ENCODE results near the gene LAGE3. TPM values are rescaled to one million over a fixed set of nuclear protein-coding genes. Genes with fewer than 3 reads are reported as not detected.
"Not testable (repeated sequence)": the region's sequence is repeated elsewhere in the genome, so short reads cannot be mapped to it uniquely, and the experiment has no call there.

The LAGE3 gene
- total and polyA plus RNA-seq, 3 donors from 2014 or later = 12.4 to 30.9 (median 29.1) TPM

GRCh38 chrX:154502098-154502497 is 23.0 kb upstream of the LAGE3 start:
- Histone ChIP-seq H3K4me1 (no peaks in the 10 kb centered on the region), H3K27ac (no peak overlapping the region), H3K4me3 (no peak overlapping the region), H3K27me3 (no peaks in the 10 kb centered on the region), H3K9me3 (no peaks in the 10 kb centered on the region), H3K36me3 (ENCODE audit: low read depth, missing control alignments) (no peaks in the 10 kb centered on the region)
- DNase-seq = no peak
- TF ChIP-seq CTCF (IDR thresholded peaks at IDR 0.05) = no peak
- no peak for TF ChIP-seq POLR2A (IDR thresholded peaks at IDR 0.05)
- 85 to 94% methylated on average over 8 of the region's 8 CpGs for WGBS, 2 donors
- intact Hi-C loops (cut with DNase I; ENCODE audit: low total_unique reads) = no loop called here

DNA sequence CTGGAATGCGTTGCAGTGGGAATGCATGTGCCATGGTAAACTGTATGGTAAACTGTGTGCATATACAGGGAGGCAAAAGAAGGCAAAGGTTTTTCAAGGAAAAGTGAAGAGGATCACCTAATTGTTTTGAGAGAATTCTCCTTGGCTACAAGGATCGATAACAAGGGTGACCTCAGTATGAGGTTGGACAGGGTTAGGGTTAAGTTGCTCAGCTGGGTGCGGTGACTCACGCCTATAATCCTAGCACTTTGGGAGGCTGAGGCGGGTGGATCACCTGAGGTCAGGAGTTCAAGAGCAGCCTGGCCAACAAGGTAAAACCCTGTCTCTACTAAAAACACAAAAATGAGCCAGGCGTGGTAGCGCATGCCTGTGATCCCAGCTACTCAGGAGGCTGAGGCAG is 22.3 kb upstream of the LAGE3 start:
- DNase-seq; intact Hi-C loops (cut with DNase I; ENCODE audit: low total_unique reads); H3K4me3 ChIP-seq; H3K27ac ChIP-seq; H3K36me3 ChIP-seq (ENCODE audit: low read depth, missing control alignments); H3K4me1 ChIP-seq; H3K9me3 ChIP-seq; H3K27me3 ChIP-seq: not testable (repeated sequence)
- WGBS, 2 donors = 91 to 92% methylated on average over 5 to 7 of the region's 7 CpGs

- H3K9me3 ChIP-seq; H3K36me3 ChIP-seq (ENCODE audit: low read depth, missing control alignments); DNase-seq; H3K4me1 ChIP-seq; H3K27ac ChIP-seq; H3K27me3 ChIP-seq; H3K4me3 ChIP-seq; intact Hi-C loops (cut with DNase I; ENCODE audit: low total_unique reads): not testable (repeated sequence)
- WGBS, 2 donors = 72 to 74% methylated on average over 4 of the region's 4 CpGs
Observed at GRCh38 chrX:154496591-154497137, 17.6 kb upstream of the LAGE3 start.

DNA sequence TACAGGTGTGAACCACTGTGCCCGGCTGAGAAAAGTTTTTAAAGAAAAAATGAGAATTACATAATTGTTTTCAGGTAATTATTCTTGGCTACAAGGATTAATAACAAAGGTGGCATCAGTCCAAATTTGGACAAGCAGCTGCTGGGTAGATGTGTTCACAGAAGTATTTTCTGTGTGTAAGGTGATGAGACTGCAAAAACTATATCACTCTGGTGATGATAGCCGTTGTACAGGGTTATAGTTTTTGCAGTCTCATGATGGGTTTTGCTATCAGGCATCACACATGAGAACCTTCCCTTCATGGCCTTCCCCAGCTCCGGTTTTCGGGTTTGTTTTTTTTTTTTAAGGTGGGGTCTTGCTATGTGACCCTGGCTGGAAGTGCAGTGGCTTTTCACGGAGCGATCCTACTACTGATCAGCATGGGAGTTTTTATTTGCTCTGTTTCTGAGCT is 16.4 kb upstream of the LAGE3 start:
- H3K27ac ChIP-seq = no peak overlapping the region
- intact Hi-C loops (cut with DNase I; ENCODE audit: low total_unique reads) = no loop called here
- no peaks in the 10 kb centered on the region for H3K36me3 ChIP-seq (ENCODE audit: low read depth, missing control alignments)
- TF ChIP-seq CTCF (IDR thresholded peaks at IDR 0.05) (no peak), POLR2A (IDR thresholded peaks at IDR 0.05) (no peak)
- no peak overlapping the region for H3K4me3 ChIP-seq
- no peaks in the 10 kb centered on the region for H3K27me3 ChIP-seq
- H3K9me3 ChIP-seq = no peaks in the 10 kb centered on the region
- WGBS, 2 donors = 71 to 77% methylated on average over 5 to 6 of the region's 6 CpGs
- no peak for DNase-seq
- no peaks in the 10 kb centered on the region for H3K4me1 ChIP-seq

DNA sequence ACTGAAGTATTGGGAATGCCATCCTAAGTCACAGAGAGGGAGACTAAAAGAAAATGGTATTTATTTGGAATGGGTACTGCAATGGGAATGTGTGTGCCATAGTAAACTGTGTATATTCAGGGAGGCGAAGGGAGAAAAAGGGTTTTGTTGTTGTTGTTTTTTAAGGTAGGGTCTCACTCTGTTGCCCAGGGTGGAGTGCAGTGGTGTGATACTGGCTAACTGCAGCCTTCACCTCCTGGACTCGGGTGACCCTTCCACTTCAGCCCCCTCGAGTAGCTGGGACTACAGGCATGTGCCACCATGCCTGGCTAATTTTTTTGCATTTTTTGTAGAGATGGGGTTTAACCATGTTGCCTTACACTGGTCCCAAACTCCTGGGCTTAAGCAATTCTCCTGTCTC is 15.6 kb upstream of the LAGE3 start:
- Histone ChIP-seq H3K9me3 (no peaks in the 10 kb centered on the region), H3K27me3 (no peaks in the 10 kb centered on the region), H3K4me3 (no peak overlapping the region), H3K4me1 (peaks cover under 1% of the 10 kb centered on the region), H3K27ac (no peak overlapping the region), H3K36me3 (ENCODE audit: low read depth, missing control alignments) (no peaks in the 10 kb centered on the region)
- 83 to 92% methylated on average over 3 of the region's 3 CpGs for WGBS, 2 donors
- DNase-seq = no peak
- TF ChIP-seq CTCF (IDR thresholded peaks at IDR 0.05) (no peak), POLR2A (IDR thresholded peaks at IDR 0.05) (no peak)
- intact Hi-C loops (cut with DNase I; ENCODE audit: low total_unique reads) = no loop called here

DNA sequence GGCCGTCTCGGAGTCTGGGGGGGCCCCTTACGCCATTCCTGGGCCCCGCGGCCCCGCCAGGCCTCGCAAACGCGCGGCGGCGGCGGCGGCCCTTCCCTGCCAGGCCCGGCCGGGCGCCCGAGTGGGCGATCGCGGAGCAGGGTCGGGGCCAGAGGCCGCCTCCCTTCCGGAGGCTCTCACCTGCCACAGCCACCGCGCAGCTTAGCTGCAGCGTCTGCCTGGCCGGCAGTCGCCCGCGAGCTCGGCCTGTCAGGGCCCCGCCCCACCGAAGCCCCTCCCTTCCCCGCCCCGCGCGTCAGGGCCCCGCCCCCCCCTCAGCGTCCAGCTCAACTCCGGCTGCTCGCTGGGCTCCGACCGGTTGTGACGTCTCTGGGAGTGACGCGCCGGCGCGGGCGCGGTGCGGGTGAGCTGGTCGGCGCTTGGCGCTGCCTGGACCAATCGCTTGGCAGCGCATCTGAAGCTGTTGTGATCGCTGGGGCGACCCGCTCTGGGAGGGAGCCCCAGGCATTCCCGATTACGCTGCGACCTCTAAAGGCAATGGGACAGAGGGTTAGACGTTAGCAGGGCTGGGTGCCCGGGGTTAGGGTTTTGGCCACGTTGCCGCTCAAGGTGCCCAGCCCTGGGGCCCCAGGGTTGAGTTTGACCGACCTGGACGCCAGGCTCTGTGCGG is 11.5 kb upstream of the LAGE3 start, which contains the start of gene SLC10A3:
TSS of gene SLC10A3 (minus strand) at position 216 of the 670 bp plus-strand sequence. CDS start 1,689 bp downstream, outside the sequence.
- DNase-seq = peak; percentile 92
- WGBS, 2 donors = 0 to 3% methylated on average over 7 to 16 of the region's 71 CpGs
- TF ChIP-seq CTCF (IDR thresholded peaks at IDR 0.05) (no peak), POLR2A (IDR thresholded peaks at IDR 0.05) (peak; percentile 46)
- peaks cover 7% of the 10 kb centered on the region for H3K4me1 ChIP-seq
- no peaks in the 10 kb centered on the region for H3K36me3 ChIP-seq (ENCODE audit: low read depth, missing control alignments)
- H3K9me3 ChIP-seq = no peaks in the 10 kb centered on the region
- intact Hi-C loops (cut with DNase I; ENCODE audit: low total_unique reads) = no loop called here
- peak within 1 kb of the TSS; percentile 74 to 86 for H3K27ac ChIP-seq
- H3K27me3 ChIP-seq = no peaks in the 10 kb centered on the region
- H3K4me3 ChIP-seq = peak within 1 kb of the TSS; percentile 58 to 61
